GM21423 (cell line): ENCODE data around the gene U2AF2.

Experiments used
- ATAC-seq: cut with Tn5 transposase; IDR thresholded peaks from one replicate; pipeline ENCODE4 v1.9.1; 2021; ENCODE audit warnings: mild to moderate bottlenecking, moderate library complexity; ENCODE audit not compliant: unreplicated experiment

Gene U2AF2

DNA sequence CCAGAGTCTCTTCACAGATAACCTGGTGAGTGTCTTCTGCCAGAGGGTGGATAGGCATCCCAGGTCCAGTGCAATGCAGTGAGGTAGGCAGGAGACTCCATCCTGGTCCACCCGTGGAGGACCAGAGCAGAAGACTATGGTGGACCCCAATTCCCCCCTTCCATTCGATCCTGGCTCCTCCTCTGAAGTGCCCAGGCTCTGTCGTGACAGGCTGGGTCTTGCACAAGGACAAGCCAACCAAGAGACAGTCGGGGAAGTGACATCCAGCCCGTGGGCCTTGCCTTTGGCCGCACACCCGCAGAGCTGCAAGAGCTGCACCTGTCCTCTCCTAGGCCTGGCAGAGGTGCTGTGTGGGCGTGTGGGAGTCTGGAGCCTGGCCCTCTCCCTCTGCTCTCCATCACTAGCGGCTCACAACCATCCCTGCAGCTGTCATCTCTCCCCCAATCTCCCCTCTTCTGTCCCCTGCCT is 33.6 kb upstream of the U2AF2 start:
- no peak for ATAC-seq

DNA sequence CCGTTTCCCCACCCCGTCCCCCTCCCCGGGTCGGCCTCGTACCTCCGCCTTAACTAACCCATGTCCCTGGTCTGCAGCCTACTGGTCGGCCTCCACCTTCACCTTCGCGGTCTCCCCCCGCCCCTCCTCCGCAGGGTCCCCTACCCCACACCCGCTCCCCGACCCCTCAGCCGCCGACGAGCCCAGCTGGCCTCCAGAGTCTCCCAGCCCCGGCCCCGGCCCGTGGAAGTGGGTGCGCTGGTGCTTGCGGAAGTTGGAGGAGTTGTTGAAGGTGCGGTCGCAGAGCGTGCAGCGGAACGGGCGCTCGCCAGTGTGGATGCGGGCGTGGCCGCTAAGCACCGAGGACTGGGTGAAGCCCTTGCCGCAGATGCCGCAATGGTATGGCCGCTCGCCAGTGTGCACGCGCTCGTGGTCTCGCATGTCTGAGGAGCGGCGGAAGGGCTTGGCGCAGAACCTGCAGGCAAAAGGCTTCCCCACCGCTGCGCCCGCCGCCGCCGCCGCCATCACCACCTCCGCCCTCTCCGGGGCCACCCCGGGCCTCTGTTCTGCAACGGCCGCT is 33.1 kb upstream of the U2AF2 start:
- no peak for ATAC-seq

DNA sequence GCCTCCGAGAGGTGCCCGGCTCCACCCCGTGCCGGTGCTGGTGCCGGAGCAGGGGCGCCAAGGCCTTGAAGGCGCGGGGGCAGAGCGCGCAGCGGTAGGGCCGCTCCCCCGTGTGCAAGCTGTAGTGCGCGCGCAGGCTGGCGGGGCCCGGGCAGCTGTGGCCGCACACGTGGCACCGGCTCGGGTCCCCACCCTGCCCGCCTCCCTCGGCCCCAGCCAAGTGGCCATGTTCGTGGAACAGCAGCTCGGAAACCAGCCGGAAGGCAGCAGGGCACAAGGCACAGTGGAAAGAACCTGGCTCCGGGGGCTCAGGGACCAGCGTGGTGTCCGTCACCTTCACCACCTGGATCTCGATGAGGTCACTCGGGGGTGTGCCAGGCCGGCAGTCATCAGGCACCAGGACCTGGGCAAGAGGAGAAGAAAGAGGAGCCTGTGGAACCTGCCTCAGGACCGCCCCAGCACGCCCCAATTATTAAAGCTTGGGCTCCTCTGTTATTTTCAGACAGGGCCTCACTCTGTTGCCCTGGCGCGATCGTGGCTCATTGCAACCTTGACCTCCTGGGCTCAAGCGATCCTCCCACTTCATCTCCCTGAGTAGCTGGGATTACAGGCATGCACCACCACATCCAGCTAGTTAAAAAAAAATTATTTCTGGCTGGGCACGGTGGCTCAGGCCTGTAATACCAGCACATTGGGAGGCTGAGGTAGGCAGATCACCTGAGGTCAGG is 32.4 kb upstream of the U2AF2 start:
- no peak for ATAC-seq

- no peak for ATAC-seq
Measured at GRCh38 chr19:55623130-55623529, 31.7 kb upstream of the U2AF2 start.

GRCh38 chr19:55623561-55623960 is 31.3 kb upstream of the U2AF2 start:
- no peak for ATAC-seq

DNA sequence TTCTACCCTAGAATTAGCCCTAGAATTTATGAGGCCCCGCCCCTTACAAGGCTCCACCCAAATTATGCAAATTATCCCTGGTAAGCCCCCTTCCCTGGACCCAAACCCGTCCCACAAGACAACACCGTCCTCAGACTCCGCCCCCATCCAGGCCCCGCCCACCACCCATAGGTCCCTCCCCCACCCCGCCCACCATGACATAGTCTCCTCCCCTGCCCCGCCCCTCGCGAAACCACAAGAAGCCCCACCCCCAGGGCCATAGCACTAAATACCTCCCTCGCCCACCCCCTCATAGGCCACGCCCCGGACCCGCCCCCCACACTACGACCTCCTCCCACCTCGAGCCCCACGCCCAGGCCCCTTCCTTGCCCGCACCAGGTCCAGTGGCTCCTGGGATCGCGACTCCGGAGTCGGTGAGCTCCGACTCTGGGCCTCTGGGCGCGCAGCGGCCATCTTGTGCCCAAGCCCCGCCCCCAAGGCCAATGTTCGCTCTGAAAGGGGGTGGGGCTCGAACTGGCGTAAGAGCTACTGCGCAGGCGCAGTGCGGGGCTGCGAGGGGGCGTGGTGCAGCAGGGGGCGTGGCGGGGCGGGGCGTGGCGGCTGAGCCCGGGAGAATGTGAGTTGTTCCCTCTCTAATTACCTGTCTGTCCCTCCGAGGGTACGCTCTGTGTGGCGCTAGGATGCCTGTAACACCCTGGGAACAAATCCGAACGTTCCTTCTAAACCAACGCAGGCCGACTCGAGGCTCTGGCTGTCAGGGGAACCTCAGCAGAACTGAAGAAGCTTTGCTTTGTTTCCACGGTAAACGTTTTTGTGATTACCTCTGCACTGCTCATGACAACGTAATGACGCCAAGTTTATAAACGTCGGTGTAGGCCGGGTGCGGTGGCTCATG is 30.5 kb upstream of the U2AF2 start, which contains the start of gene ZNF784:
Gene ZNF784, minus strand, starts transcription at position 458 of the 895 bp plus-strand sequence. Its CDS starts 5 bp downstream, at position 453.
- ATAC-seq, result peak; percentile 65

GRCh38 chr19:55625004-55625326 is 29.9 kb upstream of the U2AF2 start:
- no peak for ATAC-seq

GRCh38 chr19:55626350-55626749 is 28.5 kb upstream of the U2AF2 start:
- no peak for ATAC-seq

DNA sequence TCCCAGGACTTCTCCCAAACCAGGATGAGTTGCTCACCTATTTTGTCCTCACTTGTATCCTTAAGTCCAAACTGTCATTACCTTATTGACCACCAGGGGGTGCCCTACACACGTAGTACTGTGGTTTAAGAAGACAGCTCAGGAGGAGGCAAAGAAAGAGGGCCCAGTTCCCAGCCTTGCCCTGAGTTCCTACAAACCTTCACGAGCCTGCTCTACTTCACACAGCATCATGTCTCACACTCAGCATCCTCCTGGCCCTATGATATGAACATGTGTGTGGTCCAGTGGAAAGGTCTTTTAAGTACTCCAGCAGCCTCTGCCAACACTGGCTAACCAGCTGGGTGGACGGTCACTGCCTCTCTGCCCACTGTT is 22.4 kb upstream of the U2AF2 start:
- ATAC-seq, result no peak

DNA sequence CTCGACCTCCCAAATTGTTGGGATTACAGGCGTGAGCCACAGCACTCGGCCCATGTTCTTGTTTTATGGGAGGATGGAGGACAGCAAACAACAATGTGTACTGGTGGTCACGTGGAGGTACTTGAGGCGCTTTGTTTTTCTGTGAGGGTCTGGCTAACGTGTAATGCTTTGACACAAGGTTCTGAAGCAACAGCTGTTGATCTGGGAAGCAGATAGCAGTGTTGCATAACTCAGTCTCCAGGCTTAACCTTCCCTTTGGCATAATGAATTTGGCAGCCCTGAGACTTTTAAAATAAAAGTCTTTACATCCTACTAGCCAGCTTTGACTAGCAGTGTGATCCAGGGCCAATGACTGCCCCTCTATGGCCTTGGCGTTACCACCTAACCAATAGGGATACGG is 21.0 kb upstream of the U2AF2 start:
- ATAC-seq, result no peak

DNA sequence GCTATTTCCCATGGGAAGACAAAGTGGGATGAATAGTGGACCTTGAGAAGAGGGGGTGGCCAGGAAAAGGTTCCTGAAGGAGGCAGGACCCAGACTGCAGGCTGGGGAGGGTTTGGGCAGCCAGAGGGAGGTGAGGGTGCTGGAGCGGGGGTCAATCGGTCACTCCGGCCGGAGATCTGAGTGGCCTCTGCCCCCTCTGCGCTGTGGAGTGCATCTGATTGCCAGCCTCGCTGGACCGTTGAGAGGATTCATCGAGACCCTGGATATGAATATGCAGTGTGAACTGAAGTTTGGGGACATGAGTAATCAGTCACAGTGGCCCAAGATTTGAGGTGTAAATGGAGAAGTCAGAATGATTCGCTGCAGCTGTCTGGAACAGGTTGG is 19.5 kb upstream of the U2AF2 start:
- no peak for ATAC-seq

GRCh38 chr19:55635856-55636440 is 18.9 kb upstream of the U2AF2 start:
- ATAC-seq, result no peak

GRCh38 chr19:55636723-55637122 is 18.1 kb upstream of the U2AF2 start:
- ATAC-seq, result no peak

GRCh38 chr19:55637534-55637933 is 17.3 kb upstream of the U2AF2 start:
- ATAC-seq, result no peak

- no peak for ATAC-seq
Measured at GRCh38 chr19:55638864-55639359, 15.9 kb upstream of the U2AF2 start.

DNA sequence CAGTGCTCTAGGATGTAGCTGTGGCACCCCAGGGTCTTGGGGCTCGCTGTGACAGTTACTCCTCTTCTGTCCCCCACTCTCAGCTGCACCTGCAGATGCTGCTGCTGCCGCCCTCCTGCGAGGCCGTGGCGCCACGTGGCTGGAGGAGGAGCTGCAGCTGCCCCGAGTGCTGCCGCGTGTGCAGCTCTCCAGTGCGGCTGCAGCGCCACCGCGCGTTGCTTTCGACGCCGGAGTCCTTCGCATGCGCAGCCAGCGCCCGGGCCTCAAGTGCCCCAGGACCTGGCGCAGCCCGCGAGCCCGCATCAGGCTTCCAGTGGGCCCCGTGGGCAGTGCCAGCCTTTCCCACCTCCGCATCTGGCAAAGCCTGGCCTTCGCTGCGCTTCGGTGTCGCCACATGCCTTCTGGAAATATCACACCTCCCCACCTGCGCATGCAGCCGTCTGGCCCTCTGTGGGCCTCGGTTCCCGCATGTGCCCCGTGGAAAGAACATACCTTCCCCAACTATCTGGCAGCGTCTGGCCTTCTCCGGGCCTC is 14.7 kb upstream of the U2AF2 start:
- no peak for ATAC-seq

- ATAC-seq, result peak; percentile 37
Measured at GRCh38 chr19:55640577-55641425, 14.0 kb upstream of the U2AF2 start, which contains the start of gene ZNF580. ZNF580 (plus strand) TSS chr19:55641002; CDS start chr19:55642509, 1,507 bp downstream.

- ATAC-seq, result no peak
Measured at GRCh38 chr19:55641426-55642152, 13.2 kb upstream of the U2AF2 start.
